ENCODE data around the gene CSF3. TPM values are rescaled to one million over a fixed set of nuclear protein-coding genes. Genes with fewer than 3 reads are reported as not detected.
A peak's percentile ranks its signal among the peaks of the same experiment; 100 is the strongest.

The CSF3 gene
- total and polyA plus RNA-seq, 2 of the 13 experiments (the other 11 are each of a cell fraction or from before 2014, with no cell fraction given) = 0.09 TPM; not detected in 1

GRCh38 chr17:39980351-39981206, 34.7 kb upstream of the CSF3 start, which contains the start of gene PSMD3 (continued):
- peak; percentile 82; the same call in 1 of the 2 replicates for TF ChIP-seq ZC3H4 (CRISPR knock-in tag; IDR thresholded peaks at IDR 0.05; ENCODE audit: borderline replicate concordance)
- peak; percentile 98 for TF ChIP-seq TARDBP (CRISPR knock-in tag; IDR thresholded peaks at IDR 0.05)
- peak; percentile 99 for TF ChIP-seq MXD1 (CRISPR knock-in tag; IDR thresholded peaks at IDR 0.05)
- peak; percentile 97 for TF ChIP-seq CCDC6 (CRISPR knock-in tag; IDR thresholded peaks at IDR 0.05)
- 0 out of 2 replicates have a peak, but pooled peaks have one; percentile 63 for TF ChIP-seq ZNF83 (CRISPR knock-in tag; IDR thresholded peaks at IDR 0.05; ENCODE audit: borderline replicate concordance)
- TF ChIP-seq TCF12 (IDR thresholded peaks at IDR 0.05) = no peak
- TF ChIP-seq TCF12 (CRISPR knock-in tag; IDR thresholded peaks at IDR 0.05) = peak; percentile 87
- peak; percentile 92 for TF ChIP-seq ZSCAN30 (CRISPR knock-in tag; IDR thresholded peaks at IDR 0.05)
- no peak for TF ChIP-seq FOXM1 (CRISPR knock-in tag; IDR thresholded peaks at IDR 0.05)
- peak; percentile 95; the same call in 1 of the 2 replicates for TF ChIP-seq ZFP37 (CRISPR knock-in tag; IDR thresholded peaks at IDR 0.05; ENCODE audit: borderline replicate concordance)
- peak; percentile 88 for TF ChIP-seq ZNF224 (CRISPR knock-in tag; IDR thresholded peaks at IDR 0.05)
- peak; percentile 97 for TF ChIP-seq MAX (IDR thresholded peaks at IDR 0.05)
- TF ChIP-seq ZMYM3 (CRISPR knock-in tag; IDR thresholded peaks at IDR 0.05) = peak; percentile 91
- TF ChIP-seq SP4 (CRISPR knock-in tag; IDR thresholded peaks at IDR 0.05) = peak; percentile 90
- TF ChIP-seq KDM5A (IDR thresholded peaks at IDR 0.05; ENCODE audit: borderline replicate concordance, low read length) = peak; percentile 92
- TF ChIP-seq ZNF251 (CRISPR knock-in tag; IDR thresholded peaks at IDR 0.05) = no peak
- peak; percentile 86; the same call in 1 of the 2 replicates for TF ChIP-seq ZNF512B (CRISPR knock-in tag; IDR thresholded peaks at IDR 0.05; ENCODE audit: borderline replicate concordance)
- no peak for TF ChIP-seq ZNF75D (CRISPR knock-in tag; IDR thresholded peaks at IDR 0.05; ENCODE audit: borderline replicate concordance)
- peak; percentile 72 for TF ChIP-seq HINFP (CRISPR knock-in tag; IDR thresholded peaks at IDR 0.05; ENCODE audit: low read depth)
- peak; percentile 94; the same call in 1 of the 2 replicates for TF ChIP-seq TEAD2 (CRISPR knock-in tag; IDR thresholded peaks at IDR 0.05)

All from HepG2 (cell line).